Sigmoid colon (tissue), 7 donors: Measurements from ENCODE around the gene SNTA1. TPM values are rescaled to one million over a fixed set of nuclear protein-coding genes. Genes with fewer than 3 reads are reported as not detected.
"Not testable (repeated sequence)": the region's sequence is repeated elsewhere in the genome, so short reads cannot be mapped to it uniquely, and the experiment has no call there.

Experiments used
- DNase-seq: peaks from one replicate; pipeline ENCODE4 v3.0.0-alpha.2; 2019
- H3K27ac ChIP-seq, 4 donors: fragments of 200-600 bp; sonication (generic); one replicate each; pipeline ENCODE4 v1.5.1; 2016 to 2019; ENCODE audit warnings: mild to moderate bottlenecking in 1 of 4
- H3K27me3 ChIP-seq, 3 donors: fragments of 200-600 bp; sonication (generic); one replicate each; pipeline ENCODE4 v1.5.1; 2019; ENCODE audit warnings: mild to moderate bottlenecking in 1 of 3
- H3K36me3 ChIP-seq, 4 donors: fragments of 200-600 bp; sonication (generic); one replicate each; pipeline ENCODE4 v1.5.1; 2016 to 2019
- H3K4me1 ChIP-seq, 4 donors: fragments of 200-600 bp; sonication (generic); one replicate each; pipeline ENCODE4 v1.5.1; 2017 to 2019
- H3K4me3 ChIP-seq, 4 donors: fragments of 200-600 bp; sonication (generic); one replicate each; pipeline ENCODE4 v1.5.1; 2017 to 2019; ENCODE audit warnings: mild to moderate bottlenecking in 2 of 4, moderate library complexity in 1 of 4
- H3K9me3 ChIP-seq, 4 donors: fragments of 200-600 bp in 3 of 4; sonication (generic) in 3 of 4; one replicate each; pipeline versions ENCODE4 v1.5.1 to v1.6.1; 2013 to 2019
- CTCF ChIP-seq, 4 experiments: fragments of 450-650 bp in 3 of 4; fragments of 200-600 bp in 1 of 4; IDR thresholded peaks; one replicate each; pipeline ENCODE4 v1.5.1; 2016 to 2019; ENCODE audit warnings: antibody characterized with exemption in 4 of 4, mild to moderate bottlenecking in 3 of 4, moderate library complexity in 2 of 4
- EP300 ChIP-seq, 4 donors: sonication (generic); formaldehyde crosslinking; IDR thresholded peaks; one replicate each; pipeline ENCODE4 v1.6.1; 2017; ENCODE audit warnings: antibody characterized with exemption in 4 of 4
- POLR2A ChIP-seq, 2 donors: fragments of 450-650 bp; IDR thresholded peaks; one replicate each; pipeline ENCODE4 v1.6.1; 2016; ENCODE audit warnings: antibody characterized with exemption in 2 of 2, mild to moderate bottlenecking in 2 of 2, moderate library complexity in 2 of 2
- POLR2AphosphoS5 ChIP-seq, 4 donors: sonication (generic); formaldehyde crosslinking; IDR thresholded peaks; one replicate each; pipeline ENCODE4 v1.6.1; 2017; ENCODE audit warnings: antibody characterized with exemption in 4 of 4
- WGBS, 2 donors: extraction: QIAGEN DNeasy Blood & Tissue Kit; methylation state at CpG; one replicate each; pipeline ENCODE4 v1.1.7; 2013; 5-methylcytosine and 5-hydroxymethylcytosine counted together
- intact Hi-C: fragments of 100-400 bp; cut with DNase I; formaldehyde crosslinking; loops from one replicate; pipeline ENCODE4 v1.15.1; 2023
- polyA plus RNA-seq, 3 donors: library from polyadenylated mRNA; stranded (reverse); fragments of 200-250 nt; gene quantifications; one replicate each; pipeline ENCODE4 v1.2.3, GENCODE V29; 2013
- total RNA-seq, 4 donors: library from RNA; depleted of rRNA; stranded (reverse); fragments of >200 nt; gene quantifications; one replicate each; pipeline ENCODE4 v1.1.0, GENCODE V29; 2016
- donor health status: healthy with polysubstance abuse.
- donor health status: Bipolar disorder and iron deficiency.
- donor health status: healthy.

SNTA1 gene
- total and polyA plus RNA-seq, 7 donors = 5.8 to 42.7 (median 29.3) TPM

- H3K36me3 ChIP-seq = no peaks in the 10 kb centered on the region
- WGBS, 2 donors = 70 to 71% methylated on average over 9 of the region's 9 CpGs
- TF ChIP-seq POLR2AphosphoS5 (IDR thresholded peaks at IDR 0.05) (peak in 2 of 4 donors; percentile 12 to 50), EP300 (IDR thresholded peaks at IDR 0.05) (no peak)
- no peak overlapping the region for H3K4me3 ChIP-seq
- intact Hi-C loops = no loop called here
- no peaks in the 10 kb centered on the region for H3K27me3 ChIP-seq
- H3K27ac ChIP-seq = peak overlapping the region in 3 of 4 donors; percentile 10 to 46 (median 34)
- DNase-seq = peak; percentile 67
- H3K4me1 ChIP-seq = no peaks in the 10 kb centered on the region
- no peaks in the 10 kb centered on the region for H3K9me3 ChIP-seq
Measured at GRCh38 chr20:33465481-33466302, 22.1 kb upstream of the SNTA1 start.

- WGBS, 2 donors = 91 to 96% methylated on average over 8 of the region's 8 CpGs
- H3K9me3 ChIP-seq, H3K4me3 ChIP-seq, H3K4me1 ChIP-seq, intact Hi-C loops, H3K36me3 ChIP-seq, DNase-seq, H3K27me3 ChIP-seq: not testable (repeated sequence)
- H3K27ac ChIP-seq = peak overlapping the region in 2 of 4 donors; percentile 4 to 14
Measured at GRCh38 chr20:33464759-33465158, 21.2 kb upstream of the SNTA1 start.

- Histone ChIP-seq H3K9me3 (no peaks in the 10 kb centered on the region), H3K36me3 (no peaks in the 10 kb centered on the region), H3K27ac (no peak overlapping the region), H3K4me3 (no peak overlapping the region), H3K4me1 (no peaks in the 10 kb centered on the region), H3K27me3 (no peaks in the 10 kb centered on the region)
- DNase-seq = no peak
- intact Hi-C loops = no loop called here
- TF ChIP-seq EP300 (IDR thresholded peaks at IDR 0.05) (no peak), CTCF (IDR thresholded peaks at IDR 0.05) (no peak), POLR2AphosphoS5 (IDR thresholded peaks at IDR 0.05) (no peak), POLR2A (IDR thresholded peaks at IDR 0.05) (no peak)
- 89 to 94% methylated on average over 7 of the region's 7 CpGs for whole genome bisulfite sequencing, 2 donors
Measured at GRCh38 chr20:33463332-33464101, 20.0 kb upstream of the SNTA1 start.

GRCh38 chr20:33460711-33461110, 17.1 kb upstream of the SNTA1 start:
- Histone ChIP-seq H3K27ac (no peak overlapping the region), H3K27me3 (no peaks in the 10 kb centered on the region), H3K36me3 (no peaks in the 10 kb centered on the region), H3K4me3 (no peak overlapping the region), H3K4me1 (peaks cover 0 to 2% (median 0%) of the 10 kb centered on the region in 4 donors), H3K9me3 (no peaks in the 10 kb centered on the region)
- intact Hi-C loops = no loop called here
- no peak for DNase-seq
- 32 to 75% methylated on average over 5 of the region's 5 CpGs for WGBS, 2 donors
- TF ChIP-seq EP300 (IDR thresholded peaks at IDR 0.05) (no peak), POLR2AphosphoS5 (IDR thresholded peaks at IDR 0.05) (no peak), CTCF (IDR thresholded peaks at IDR 0.05) (no peak), POLR2A (IDR thresholded peaks at IDR 0.05) (no peak)

GRCh38 chr20:33459599-33459998, 16.0 kb upstream of the SNTA1 start:
- Histone ChIP-seq H3K27ac (no peak overlapping the region), H3K4me3 (no peak overlapping the region), H3K27me3 (no peaks in the 10 kb centered on the region), H3K9me3 (no peaks in the 10 kb centered on the region), H3K36me3 (no peaks in the 10 kb centered on the region), H3K4me1 (peaks cover 0 to 2% (median 0%) of the 10 kb centered on the region in 4 donors)
- WGBS, 2 donors = 84 to 93% methylated on average over 7 of the region's 7 CpGs
- TF ChIP-seq EP300 (IDR thresholded peaks at IDR 0.05) = no peak
- no peak for TF ChIP-seq CTCF (IDR thresholded peaks at IDR 0.05)
- no peak for TF ChIP-seq POLR2AphosphoS5 (IDR thresholded peaks at IDR 0.05)
- TF ChIP-seq POLR2A (IDR thresholded peaks at IDR 0.05) = no peak
- no peak for DNase-seq
- intact Hi-C loops = no loop called here
